Activated T-helper 17 cell treated with anti-CD3 and anti-CD28 coated beads, Interleukin-2, amount 50 U/mL, for 72 hours (primary cell): ENCODE measurements around the gene MCF2L2. TPM values are rescaled to one million over a fixed set of nuclear protein-coding genes. Genes with fewer than 3 reads are reported as not detected.
"Not testable (repeated sequence)": the region's sequence is repeated elsewhere in the genome, so short reads cannot be mapped to it uniquely, and the experiment has no call there.

Source experiments
- ATAC-seq: fragments of 150-1000 bp; cut with Tn5 transposase; replicated peaks from 2 replicates; pipeline ENCODE4 v1.10.0; 2021; ENCODE audit warnings: mild to moderate bottlenecking, moderate library complexity
- H3K27ac Mint-ChIP-seq: one replicate; pipeline ENCODE4 v1.8.0; 2022; ENCODE audit warnings: mixed read lengths
- H3K27me3 Mint-ChIP-seq: one replicate; pipeline ENCODE4 v1.8.0; 2022; ENCODE audit warnings: mixed read lengths
- H3K36me3 Mint-ChIP-seq: one replicate; pipeline ENCODE4 v1.8.0; 2022; ENCODE audit warnings: low read depth, mild to moderate bottlenecking, mixed read lengths
- H3K4me1 Mint-ChIP-seq: one replicate; pipeline ENCODE4 v1.8.0; 2022; ENCODE audit warnings: mixed read lengths
- H3K4me3 Mint-ChIP-seq: one replicate; pipeline ENCODE4 v1.8.0; 2022; ENCODE audit warnings: mild to moderate bottlenecking, mixed read lengths
- H3K9me3 Mint-ChIP-seq: one replicate; pipeline ENCODE4 v1.8.0; 2022; ENCODE audit warnings: mixed read lengths
- total RNA-seq, 2 donors: library from RNA; stranded (reverse); gene quantifications; one replicate each; pipeline ENCODE4 v1.2.3, GENCODE V29; 2022

Gene MCF2L2
- total RNA-seq, 2 donors from 2014 or later: 9.0 to 10.0 TPM

- peak overlapping the region; percentile 71 for H3K27ac Mint-ChIP-seq
- H3K27me3 Mint-ChIP-seq: no peaks in the 10 kb centered on the region
- peaks cover 44% of the 10 kb centered on the region for H3K36me3 Mint-ChIP-seq
- H3K9me3 Mint-ChIP-seq: no peaks in the 10 kb centered on the region
- no peak for ATAC-seq
- H3K4me1 Mint-ChIP-seq: peaks cover 28% of the 10 kb centered on the region
- H3K4me3 Mint-ChIP-seq: peak overlapping the region; percentile 25
These were observed 50.4 kb downstream of the MCF2L2 start for GRCh38 chr3:183378008-183378407.

- H3K4me3 Mint-ChIP-seq: peak overlapping the region; percentile 25
- peaks cover 28% of the 10 kb centered on the region for H3K4me1 Mint-ChIP-seq
- peak; percentile 95 for ATAC-seq
- peaks cover 44% of the 10 kb centered on the region for H3K36me3 Mint-ChIP-seq
- H3K27ac Mint-ChIP-seq: peak overlapping the region; percentile 71
- no peaks in the 10 kb centered on the region for H3K9me3 Mint-ChIP-seq
- no peaks in the 10 kb centered on the region for H3K27me3 Mint-ChIP-seq
These were observed 51.0 kb downstream of the MCF2L2 start for GRCh38 chr3:183377307-183377959.

GRCh38 chr3:183375787-183376186 lies 52.6 kb downstream of the MCF2L2 start:
- H3K27ac Mint-ChIP-seq: peak overlapping the region; percentile 0
- H3K9me3 Mint-ChIP-seq: no peaks in the 10 kb centered on the region
- H3K36me3 Mint-ChIP-seq: peaks cover 49% of the 10 kb centered on the region
- peaks cover 32% of the 10 kb centered on the region for H3K4me1 Mint-ChIP-seq
- no peaks in the 10 kb centered on the region for H3K27me3 Mint-ChIP-seq
- ATAC-seq: no peak
- H3K4me3 Mint-ChIP-seq: peak overlapping the region; percentile 2

- no peaks in the 10 kb centered on the region for H3K9me3 Mint-ChIP-seq
- H3K27me3 Mint-ChIP-seq: no peaks in the 10 kb centered on the region
- ATAC-seq: no peak
- H3K27ac Mint-ChIP-seq: peak overlapping the region; percentile 0
- H3K36me3 Mint-ChIP-seq: peaks cover 51% of the 10 kb centered on the region
- peak overlapping the region; percentile 2 for H3K4me3 Mint-ChIP-seq
- peaks cover 36% of the 10 kb centered on the region for H3K4me1 Mint-ChIP-seq
These were observed 53.1 kb downstream of the MCF2L2 start for GRCh38 chr3:183375337-183375736.

- peaks cover 44% of the 10 kb centered on the region for H3K36me3 Mint-ChIP-seq
- no peaks in the 10 kb centered on the region for H3K27me3 Mint-ChIP-seq
- no peak overlapping the region for H3K27ac Mint-ChIP-seq
- no peaks in the 10 kb centered on the region for H3K9me3 Mint-ChIP-seq
- no peak overlapping the region for H3K4me3 Mint-ChIP-seq
- peaks cover 37% of the 10 kb centered on the region for H3K4me1 Mint-ChIP-seq
- no peak for ATAC-seq
These were observed 55.5 kb downstream of the MCF2L2 start for GRCh38 chr3:183372911-183373310.

GRCh38 chr3:183371600-183371968 lies 56.8 kb downstream of the MCF2L2 start:
- not testable (repeated sequence) for H3K27me3 Mint-ChIP-seq, H3K9me3 Mint-ChIP-seq
- H3K36me3 Mint-ChIP-seq: peaks cover 32% of the 10 kb centered on the region
- ATAC-seq: peak; percentile 65
- peak overlapping the region; percentile 48 for H3K4me3 Mint-ChIP-seq
- H3K27ac Mint-ChIP-seq: peak overlapping the region; percentile 84
- peaks cover 30% of the 10 kb centered on the region for H3K4me1 Mint-ChIP-seq

GRCh38 chr3:183370391-183370790 lies 58.0 kb downstream of the MCF2L2 start:
- Mint-ChIP-seq H3K27me3 (no peaks in the 10 kb centered on the region), H3K27ac (peak overlapping the region; percentile 84), H3K9me3 (no peaks in the 10 kb centered on the region), H3K4me3 (peak overlapping the region; percentile 48), H3K36me3 (peaks cover 21% of the 10 kb centered on the region), H3K4me1 (peaks cover 26% of the 10 kb centered on the region)
- no peak for ATAC-seq

GRCh38 chr3:183369627-183370026 lies 58.8 kb downstream of the MCF2L2 start:
- Mint-ChIP-seq H3K4me1 (peaks cover 24% of the 10 kb centered on the region), H3K9me3 (no peaks in the 10 kb centered on the region), H3K27ac (no peak overlapping the region), H3K27me3 (no peaks in the 10 kb centered on the region), H3K4me3 (no peak overlapping the region), H3K36me3 (peaks cover 21% of the 10 kb centered on the region)
- ATAC-seq: no peak

GRCh38 chr3:183369117-183369516 lies 59.3 kb downstream of the MCF2L2 start:
- Mint-ChIP-seq H3K4me1 (peaks cover 24% of the 10 kb centered on the region), H3K27ac (no peak overlapping the region), H3K27me3 (no peaks in the 10 kb centered on the region), H3K9me3 (no peaks in the 10 kb centered on the region), H3K4me3 (no peak overlapping the region), H3K36me3 (peaks cover 20% of the 10 kb centered on the region)
- ATAC-seq: no peak

- peak overlapping the region; percentile 44 for H3K27ac Mint-ChIP-seq
- peaks cover 16% of the 10 kb centered on the region for H3K4me1 Mint-ChIP-seq
- no peak for ATAC-seq
- no peak overlapping the region for H3K4me3 Mint-ChIP-seq
- no peaks in the 10 kb centered on the region for H3K9me3 Mint-ChIP-seq
- peaks cover 19% of the 10 kb centered on the region for H3K36me3 Mint-ChIP-seq
- no peaks in the 10 kb centered on the region for H3K27me3 Mint-ChIP-seq
These were observed 67.3 kb downstream of the MCF2L2 start for GRCh38 chr3:183360971-183361624.

GRCh38 chr3:183359036-183359435 lies 69.4 kb downstream of the MCF2L2 start:
- H3K36me3 Mint-ChIP-seq: peaks cover 19% of the 10 kb centered on the region
- no peaks in the 10 kb centered on the region for H3K9me3 Mint-ChIP-seq
- no peak for ATAC-seq

GRCh38 chr3:183357564-183358079 lies 70.8 kb downstream of the MCF2L2 start:
- Mint-ChIP-seq H3K4me3 (no peak overlapping the region), H3K27me3 (no peaks in the 10 kb centered on the region), H3K27ac (peak overlapping the region; percentile 13), H3K9me3 (no peaks in the 10 kb centered on the region), H3K4me1 (peaks cover 11% of the 10 kb centered on the region), H3K36me3 (peaks cover 19% of the 10 kb centered on the region)
- no peak for ATAC-seq

More at GRCh38 chr3:183359036-183359435, 69.4 kb downstream of the MCF2L2 start:
- no peak overlapping the region for H3K4me3 Mint-ChIP-seq
- H3K4me1 Mint-ChIP-seq: peaks cover 11% of the 10 kb centered on the region
- no peak overlapping the region for H3K27ac Mint-ChIP-seq
- H3K27me3 Mint-ChIP-seq: no peaks in the 10 kb centered on the region

GRCh38 chr3:183356920-183357319 lies 71.5 kb downstream of the MCF2L2 start:
- H3K4me3 Mint-ChIP-seq: no peak overlapping the region
- H3K4me1 Mint-ChIP-seq: peaks cover 11% of the 10 kb centered on the region
- ATAC-seq: peak; percentile 52
- peak overlapping the region; percentile 13 for H3K27ac Mint-ChIP-seq
- H3K27me3 Mint-ChIP-seq: no peaks in the 10 kb centered on the region
- no peaks in the 10 kb centered on the region for H3K9me3 Mint-ChIP-seq
- H3K36me3 Mint-ChIP-seq: peaks cover 19% of the 10 kb centered on the region

GRCh38 chr3:183354874-183355273 lies 73.5 kb downstream of the MCF2L2 start:
- peaks cover 15% of the 10 kb centered on the region for H3K4me1 Mint-ChIP-seq
- no peaks in the 10 kb centered on the region for H3K27me3 Mint-ChIP-seq
- no peak overlapping the region for H3K27ac Mint-ChIP-seq
- peaks cover 19% of the 10 kb centered on the region for H3K36me3 Mint-ChIP-seq
- no peak overlapping the region for H3K4me3 Mint-ChIP-seq
- ATAC-seq: no peak
- H3K9me3 Mint-ChIP-seq: no peaks in the 10 kb centered on the region

- Mint-ChIP-seq H3K27ac (no peak overlapping the region), H3K9me3 (no peaks in the 10 kb centered on the region), H3K27me3 (no peaks in the 10 kb centered on the region), H3K36me3 (peaks cover 19% of the 10 kb centered on the region), H3K4me1 (peaks cover 15% of the 10 kb centered on the region), H3K4me3 (no peak overlapping the region)
- ATAC-seq: no peak
These were observed 74.0 kb downstream of the MCF2L2 start for GRCh38 chr3:183354325-183354831.
